ENCODE results near the gene IL17D. TPM values are rescaled to one million over a fixed set of nuclear protein-coding genes. Genes with fewer than 3 reads are reported as not detected.

The IL17D gene
- total RNA-seq, 1 experiment from 2014 or later = 2.0 TPM

DNA sequence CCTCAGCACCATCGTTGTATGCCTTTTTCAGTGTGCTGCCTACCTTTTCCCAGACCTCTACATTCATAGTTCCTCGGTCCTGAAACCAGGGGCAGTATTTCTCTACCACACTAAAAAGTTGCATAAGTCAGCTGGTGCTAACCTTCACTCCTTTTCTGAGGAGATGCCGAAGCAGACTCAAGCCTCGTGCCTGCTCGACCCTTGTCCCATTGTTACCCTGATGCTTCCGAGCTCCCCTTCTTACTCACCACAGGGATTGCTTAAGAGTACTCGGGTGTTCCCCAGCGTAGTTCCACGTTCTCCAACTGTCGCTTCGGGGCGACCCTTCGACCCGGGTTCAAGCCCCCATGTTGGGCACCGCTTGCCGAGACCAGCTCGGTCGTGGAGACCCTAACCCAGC, 19.0 kb upstream of the IL17D start:
- no peak for TF ChIP-seq CTCF (conservative IDR thresholded peaks at IDR 0.05; ENCODE audit: low read depth, low read length)
- TF ChIP-seq EZH2 (IDR thresholded peaks at IDR 0.05; ENCODE audit: borderline replicate concordance, low read depth, low read length, poor library complexity, severe bottlenecking) = no peak
- no peak overlapping the region for H3K4me3 ChIP-seq (ENCODE audit: low read depth, low read length, poor library complexity, severe bottlenecking)
- DNase-seq (ENCODE audit: low spot score) = no peak
- no peak overlapping the region for H3K27ac ChIP-seq (ENCODE audit: low read depth, low read length, poor library complexity, severe bottlenecking)
- H3K27me3 ChIP-seq (replicated peaks; ENCODE audit: insufficient read depth, low read depth, low read length, poor library complexity) = no peaks in the 10 kb centered on the region
- H3K36me3 ChIP-seq (ENCODE audit: insufficient read depth, low read length, poor library complexity, severe bottlenecking) = no peaks in the 10 kb centered on the region
- intact Hi-C loops (cut with micrococcal nuclease; ENCODE audit: unreplicated experiment) = no loop called here
- POLR2A ChIA-PET (ENCODE audit: low non-redundant PET) = no interaction called here
- no peaks in the 10 kb centered on the region for H3K4me1 ChIP-seq (ENCODE audit: insufficient read depth, low read length, poor library complexity, severe bottlenecking)
- CTCF ChIA-PET = no interaction called here
- no TSS peak for BruUV-seq (replicated peaks)
- no peaks in the 10 kb centered on the region for H3K9me3 ChIP-seq (ENCODE audit: low read depth, low read length, poor library complexity, severe bottlenecking)

GRCh38 chr13:20685092-20685491, 18.4 kb upstream of the IL17D start:
- ChIA-PET CTCF (no interaction called here), POLR2A (ENCODE audit: low non-redundant PET) (no interaction called here)
- H3K4me3 ChIP-seq (ENCODE audit: low read depth, low read length, poor library complexity, severe bottlenecking) = no peak overlapping the region
- H3K36me3 ChIP-seq (ENCODE audit: insufficient read depth, low read length, poor library complexity, severe bottlenecking) = no peaks in the 10 kb centered on the region
- no TSS peak for BruUV-seq (replicated peaks)
- intact Hi-C loops (cut with micrococcal nuclease; ENCODE audit: unreplicated experiment) = no loop called here
- TF ChIP-seq CTCF (conservative IDR thresholded peaks at IDR 0.05; ENCODE audit: low read depth, low read length) (no peak), EZH2 (IDR thresholded peaks at IDR 0.05; ENCODE audit: borderline replicate concordance, low read depth, low read length, poor library complexity, severe bottlenecking) (no peak)
- H3K4me1 ChIP-seq (ENCODE audit: insufficient read depth, low read length, poor library complexity, severe bottlenecking) = no peaks in the 10 kb centered on the region
- H3K27me3 ChIP-seq (replicated peaks; ENCODE audit: insufficient read depth, low read depth, low read length, poor library complexity) = no peaks in the 10 kb centered on the region
- DNase-seq (ENCODE audit: low spot score) = no peak
- H3K9me3 ChIP-seq (ENCODE audit: low read depth, low read length, poor library complexity, severe bottlenecking) = no peaks in the 10 kb centered on the region
- H3K27ac ChIP-seq (ENCODE audit: low read depth, low read length, poor library complexity, severe bottlenecking) = no peak overlapping the region

DNA sequence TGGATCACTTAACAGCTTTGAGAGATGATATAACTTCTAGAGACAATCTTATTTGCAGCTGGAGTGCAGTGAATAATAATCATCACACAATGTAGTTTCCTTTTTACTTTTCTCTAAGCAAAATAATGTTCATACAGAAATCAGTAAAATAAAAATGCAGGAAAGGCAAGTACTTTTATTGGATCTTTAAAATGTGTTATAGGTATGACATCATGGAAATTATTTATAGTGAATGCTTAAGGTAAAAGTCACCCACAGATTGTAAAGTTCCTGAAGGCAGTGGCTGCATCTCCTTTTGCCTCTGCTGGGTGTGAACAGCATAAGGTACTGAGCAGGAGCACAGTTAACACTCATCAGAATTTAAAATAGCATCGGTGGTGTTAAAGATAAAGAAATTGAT, 17.3 kb upstream of the IL17D start:
- no peak for DNase-seq (ENCODE audit: low spot score)
- no peaks in the 10 kb centered on the region for H3K9me3 ChIP-seq (ENCODE audit: low read depth, low read length, poor library complexity, severe bottlenecking)
- no peak overlapping the region for H3K27ac ChIP-seq (ENCODE audit: low read depth, low read length, poor library complexity, severe bottlenecking)
- H3K36me3 ChIP-seq (ENCODE audit: insufficient read depth, low read length, poor library complexity, severe bottlenecking) = no peaks in the 10 kb centered on the region
- no peaks in the 10 kb centered on the region for H3K27me3 ChIP-seq (replicated peaks; ENCODE audit: insufficient read depth, low read depth, low read length, poor library complexity)
- ChIA-PET POLR2A (ENCODE audit: low non-redundant PET) (no interaction called here), CTCF (no interaction called here)
- intact Hi-C loops (cut with micrococcal nuclease; ENCODE audit: unreplicated experiment) = no loop called here
- no peak overlapping the region for H3K4me3 ChIP-seq (ENCODE audit: low read depth, low read length, poor library complexity, severe bottlenecking)
- no TSS peak for BruUV-seq (replicated peaks)
- no peaks in the 10 kb centered on the region for H3K4me1 ChIP-seq (ENCODE audit: insufficient read depth, low read length, poor library complexity, severe bottlenecking)
- TF ChIP-seq CTCF (conservative IDR thresholded peaks at IDR 0.05; ENCODE audit: low read depth, low read length) (no peak), EZH2 (IDR thresholded peaks at IDR 0.05; ENCODE audit: borderline replicate concordance, low read depth, low read length, poor library complexity, severe bottlenecking) (no peak)

Measured in A673 (cell line).